HepG2 (cell line): Measurements from ENCODE around the gene OR2V2. TPM values are rescaled to one million over a fixed set of nuclear protein-coding genes. Genes with fewer than 3 reads are reported as not detected.

ENCODE experiments used
- ATF6 ChIP-seq: sonication (generic); formaldehyde crosslinking; conservative IDR thresholded peaks from 2 replicates; pipeline ENCODE4 v1.4.0; 2020; ENCODE audit warnings: missing genetic modification reagents
- CAMTA2 ChIP-seq: sonication (generic); formaldehyde crosslinking; IDR thresholded peaks from 2 replicates; pipeline ENCODE4 v1.4.0; 2020; ENCODE audit warnings: mild to moderate bottlenecking, missing genetic modification reagents, borderline replicate concordance
- DBP ChIP-seq: sonication (generic); formaldehyde crosslinking; IDR thresholded peaks from 2 replicates; pipeline ENCODE4 v1.4.0; 2020; ENCODE audit warnings: missing genetic modification reagents; ENCODE audit errors: not compliant biosample characterization
- FOXJ3 ChIP-seq: sonication (generic); formaldehyde crosslinking; IDR thresholded peaks from 2 replicates; pipeline ENCODE4 v1.4.0; 2020; ENCODE audit warnings: missing genetic modification reagents, mild to moderate bottlenecking, borderline replicate concordance
- HHEX ChIP-seq: IDR thresholded peaks from 2 replicates; pipeline ENCODE4 v1.6.1; 2016; ENCODE audit warnings: control low read depth
- HMGA1 ChIP-seq: sonication (generic); formaldehyde crosslinking; conservative IDR thresholded peaks from 2 replicates; pipeline ENCODE4 v1.4.0; 2020; ENCODE audit warnings: missing genetic modification reagents
- KDM2A ChIP-seq: sonication (generic); formaldehyde crosslinking; IDR thresholded peaks from 2 replicates; pipeline ENCODE4 v1.4.0; 2020; ENCODE audit warnings: low read depth, missing genetic modification reagents, borderline replicate concordance
- NBN ChIP-seq: fragments of 450-650 bp; conservative IDR thresholded peaks from 2 replicates; pipeline ENCODE4 v1.6.1; 2017
- PBX2 ChIP-seq: IDR thresholded peaks from 2 replicates; pipeline ENCODE4 v1.6.1; 2016; ENCODE audit warnings: control low read depth
- TIGD3 ChIP-seq: sonication (generic); formaldehyde crosslinking; IDR thresholded peaks from 2 replicates; pipeline ENCODE4 v1.5.1; 2020; ENCODE audit warnings: mild to moderate bottlenecking, missing genetic modification reagents, borderline replicate concordance
- USF2 ChIP-seq, 2 experiments: sonication (generic) in 1 of 2; formaldehyde crosslinking in 1 of 2; IDR thresholded peaks; 2 replicates each; pipeline versions ENCODE4 v1.5.1 to v1.6.1; 2011 to 2020; ENCODE audit warnings: borderline replicate concordance in 1 of 2, low read depth in 1 of 2, low read length in 1 of 2, mild to moderate bottlenecking in 1 of 2, missing genetic modification reagents in 1 of 2, moderate library complexity in 1 of 2
- ZBTB14 ChIP-seq: sonication (generic); formaldehyde crosslinking; IDR thresholded peaks from 2 replicates; pipeline ENCODE4 v1.4.0; 2020; ENCODE audit warnings: missing genetic modification reagents
- ZNF101 ChIP-seq: sonication (generic); formaldehyde crosslinking; IDR thresholded peaks from 2 replicates; pipeline ENCODE4 v1.4.0; 2020; ENCODE audit warnings: mild to moderate bottlenecking, low read depth, missing genetic modification reagents, borderline replicate concordance
- ZNF800 ChIP-seq: sonication (generic); formaldehyde crosslinking; IDR thresholded peaks from 2 replicates; pipeline ENCODE4 v1.4.0; 2020; ENCODE audit warnings: missing genetic modification reagents
- ZSCAN21 ChIP-seq: sonication (generic); formaldehyde crosslinking; IDR thresholded peaks from 2 replicates; pipeline ENCODE4 v1.8.0; 2022; ENCODE audit warnings: mild to moderate bottlenecking, missing genetic modification reagents, moderate library complexity, borderline replicate concordance
- polyA plus RNA-seq, 8 experiments: library from polyadenylated mRNA; depleted of rRNA in 3 of 8; stranded (reverse) in 7 of 8; unstranded in 1 of 8; fragments of >200 nt; fragmentation: Illumina TruSeq in 4 of 8; extraction: Trizol in 4 of 8; gene quantifications; 2 replicates each; pipeline versions ENCODE4 v1.2.1 to v1.2.3, GENCODE V29; 2011 to 2016; ENCODE audit warnings: low read depth in 4 of 8, missing spikeins in 1 of 8, mixed read lengths in 1 of 8; ENCODE audit not compliant: insufficient read depth in 1 of 8
- total RNA-seq, 5 experiments: library from RNA; depleted of rRNA; stranded (reverse); fragments of >200 nt; fragmentation: Illumina TruSeq; extraction: Trizol; gene quantifications; 2 replicates each; pipeline ENCODE4 v1.2.3, GENCODE V29; 2016; ENCODE audit warnings: low read depth in 1 of 5

The OR2V2 gene
- total and polyA plus RNA-seq, 2 of the 13 experiments (the other 11 are each of a cell fraction or from before 2014, with no cell fraction given), result not detected

GRCh38 chr5:181204826-181205760 is 57.7 kb downstream of the OR2V2 start, which contains the start of gene TRIM7 (continued):
- no peak for TF ChIP-seq ATF6 (CRISPR knock-in tag)
- no peak for TF ChIP-seq NBN
- no peak for TF ChIP-seq FOXJ3
- TF ChIP-seq PBX2 (CRISPR knock-in tag), result no peak
- no peak for TF ChIP-seq ZSCAN21
- peak; percentile 98 for TF ChIP-seq ZNF800 (CRISPR knock-in tag)
- no peak for TF ChIP-seq HHEX (CRISPR knock-in tag)
- no peak for TF ChIP-seq USF2 (IDR thresholded peaks at IDR 0.05; ENCODE audit: low read depth, low read length)
- no peak for TF ChIP-seq USF2 (CRISPR knock-in tag; IDR thresholded peaks at IDR 0.05; ENCODE audit: borderline replicate concordance)
- no peak for TF ChIP-seq DBP
- TF ChIP-seq TIGD3 (CRISPR knock-in tag), result no peak
- TF ChIP-seq ZBTB14 (CRISPR knock-in tag), result no peak
- TF ChIP-seq KDM2A (CRISPR knock-in tag), result peak; percentile 5; the same call in 1 of the 2 replicates
- TF ChIP-seq HMGA1 (CRISPR knock-in tag), result no peak
- no peak for TF ChIP-seq CAMTA2 (CRISPR knock-in tag)
- no peak for TF ChIP-seq ZNF101 (CRISPR knock-in tag)
